MCF 10A (cell line): ENCODE results near the gene MMP3. TPM values are rescaled to one million over a fixed set of nuclear protein-coding genes. Genes with fewer than 3 reads are reported as not detected.

ENCODE experiments used
- BruUV-seq: library from RNA; stranded (reverse); fragments of 400-500 nt; replicated peaks from 2 replicates; lab custom pipeline; 2021; lab: Mats Ljungman, UMichigan
- CTCF ChIA-PET: fragments of 300-600 bp; sonication (Branson Sonifier 250); formaldehyde crosslinking; extraction: SDS; loops from one replicate; lab custom pipeline; 2021; ENCODE audit warnings: antibody characterized with exemption, inconsistent platforms; lab: Yijun Ruan, JAX
- POLR2A ChIA-PET: fragments of 300-600, 350-650 bp; sonication (Branson Sonifier 250); formaldehyde crosslinking; extraction: SDS; loops from one replicate; lab custom pipeline; 2020; ENCODE audit warnings: antibody characterized with exemption, inconsistent platforms; lab: Yijun Ruan, JAX
- DNase-seq: peaks from one replicate; pipeline ENCODE4 v3.0.0-alpha.2; 2018; ENCODE audit not compliant: unreplicated experiment
- H3K27ac Mint-ChIP-seq: one replicate; pipeline ENCODE4 v1.8.0; 2022; ENCODE audit warnings: mild to moderate bottlenecking, low read depth, mixed read lengths; ENCODE audit not compliant: unreplicated experiment
- H3K27me3 Mint-ChIP-seq: one replicate; pipeline ENCODE4 v1.8.0; 2022; ENCODE audit warnings: mixed read lengths; ENCODE audit not compliant: insufficient read depth, unreplicated experiment
- H3K36me3 Mint-ChIP-seq: one replicate; pipeline ENCODE4 v1.8.0; 2022; ENCODE audit warnings: mild to moderate bottlenecking, moderate library complexity, mixed read lengths; ENCODE audit not compliant: insufficient read depth, unreplicated experiment
- H3K4me1 Mint-ChIP-seq: one replicate; pipeline ENCODE4 v1.8.0; 2022; ENCODE audit warnings: mixed read lengths; ENCODE audit not compliant: insufficient read depth, unreplicated experiment
- H3K4me3 Mint-ChIP-seq: one replicate; pipeline ENCODE4 v1.8.0; 2022; ENCODE audit warnings: mild to moderate bottlenecking, moderate library complexity, mixed read lengths; ENCODE audit not compliant: unreplicated experiment
- H3K9me3 Mint-ChIP-seq: one replicate; pipeline ENCODE4 v1.8.0; 2022; ENCODE audit warnings: mixed read lengths; ENCODE audit not compliant: unreplicated experiment
- intact Hi-C: fragments of 100-400 bp; cut with micrococcal nuclease; formaldehyde crosslinking; loops from 2 replicates; pipeline ENCODE4 v1.14.1; 2022
- total RNA-seq: library from RNA; stranded (reverse); gene quantifications from 2 replicates; pipeline ENCODE4 v1.2.3, GENCODE V29; 2022
- TF ChIP-seq, protein P1 (sequence below): fragments of 200-600 bp; IDR thresholded peaks from one replicate; pipeline ENCODE4 v1.8.0; 2022; ENCODE audit warnings: antibody characterized with exemption, mild to moderate bottlenecking; ENCODE audit not compliant: unreplicated experiment

The MMP3 gene
- total RNA-seq, 1 experiment from 2014 or later: 0.19 TPM

GRCh38 chr11:102833731-102834130 is 9.7 kb downstream of the MMP3 start:
- no TSS peak for BruUV-seq

GRCh38 chr11:102832612-102833011 is 10.8 kb downstream of the MMP3 start:
- BruUV-seq: no TSS peak
- POLR2A ChIA-PET: no interaction called here
- TF ChIP-seq, protein P1, sequence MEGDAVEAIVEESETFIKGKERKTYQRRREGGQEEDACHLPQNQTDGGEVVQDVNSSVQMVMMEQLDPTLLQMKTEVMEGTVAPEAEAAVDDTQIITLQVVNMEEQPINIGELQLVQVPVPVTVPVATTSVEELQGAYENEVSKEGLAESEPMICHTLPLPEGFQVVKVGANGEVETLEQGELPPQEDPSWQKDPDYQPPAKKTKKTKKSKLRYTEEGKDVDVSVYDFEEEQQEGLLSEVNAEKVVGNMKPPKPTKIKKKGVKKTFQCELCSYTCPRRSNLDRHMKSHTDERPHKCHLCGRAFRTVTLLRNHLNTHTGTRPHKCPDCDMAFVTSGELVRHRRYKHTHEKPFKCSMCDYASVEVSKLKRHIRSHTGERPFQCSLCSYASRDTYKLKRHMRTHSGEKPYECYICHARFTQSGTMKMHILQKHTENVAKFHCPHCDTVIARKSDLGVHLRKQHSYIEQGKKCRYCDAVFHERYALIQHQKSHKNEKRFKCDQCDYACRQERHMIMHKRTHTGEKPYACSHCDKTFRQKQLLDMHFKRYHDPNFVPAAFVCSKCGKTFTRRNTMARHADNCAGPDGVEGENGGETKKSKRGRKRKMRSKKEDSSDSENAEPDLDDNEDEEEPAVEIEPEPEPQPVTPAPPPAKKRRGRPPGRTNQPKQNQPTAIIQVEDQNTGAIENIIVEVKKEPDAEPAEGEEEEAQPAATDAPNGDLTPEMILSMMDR: no peak
- no peak for DNase-seq
- no peak overlapping the region for H3K4me3 Mint-ChIP-seq
- no peak overlapping the region for H3K27ac Mint-ChIP-seq
- H3K4me1 Mint-ChIP-seq: peaks cover 19% of the 10 kb centered on the region
- peaks cover 6% of the 10 kb centered on the region for H3K36me3 Mint-ChIP-seq
- intact Hi-C loops: no loop called here
- H3K9me3 Mint-ChIP-seq: no peaks in the 10 kb centered on the region
- no peaks in the 10 kb centered on the region for H3K27me3 Mint-ChIP-seq
- CTCF ChIA-PET: interaction anchor here (1.4 kb wide), 1 partner anchor 109 kb away, joined by 4 read pairs; no protein-coding TSS in a partner anchor

More at GRCh38 chr11:102833731-102834130, 9.7 kb downstream of the MMP3 start:
- no peak overlapping the region for H3K4me3 Mint-ChIP-seq
- no peaks in the 10 kb centered on the region for H3K9me3 Mint-ChIP-seq
- H3K36me3 Mint-ChIP-seq: peaks cover 6% of the 10 kb centered on the region
- no peak overlapping the region for H3K27ac Mint-ChIP-seq
- TF ChIP-seq, protein P1: no peak
- POLR2A ChIA-PET: interaction anchor here (0.6 to 1.2 kb wide), 3 partner anchors 10 to 73 kb away, joined by 3 to 9 read pairs (median 5); partner anchors contain the start of gene MMP3
- H3K4me1 Mint-ChIP-seq: peaks cover 19% of the 10 kb centered on the region
- no peak for DNase-seq
- CTCF ChIA-PET: interaction anchor here (0.6 to 1.4 kb wide), 3 partner anchors 15 to 108 kb away, joined by 3 to 4 read pairs (median 4); no protein-coding TSS in a partner anchor
- intact Hi-C loops: no loop called here
- H3K27me3 Mint-ChIP-seq: no peaks in the 10 kb centered on the region

DNA sequence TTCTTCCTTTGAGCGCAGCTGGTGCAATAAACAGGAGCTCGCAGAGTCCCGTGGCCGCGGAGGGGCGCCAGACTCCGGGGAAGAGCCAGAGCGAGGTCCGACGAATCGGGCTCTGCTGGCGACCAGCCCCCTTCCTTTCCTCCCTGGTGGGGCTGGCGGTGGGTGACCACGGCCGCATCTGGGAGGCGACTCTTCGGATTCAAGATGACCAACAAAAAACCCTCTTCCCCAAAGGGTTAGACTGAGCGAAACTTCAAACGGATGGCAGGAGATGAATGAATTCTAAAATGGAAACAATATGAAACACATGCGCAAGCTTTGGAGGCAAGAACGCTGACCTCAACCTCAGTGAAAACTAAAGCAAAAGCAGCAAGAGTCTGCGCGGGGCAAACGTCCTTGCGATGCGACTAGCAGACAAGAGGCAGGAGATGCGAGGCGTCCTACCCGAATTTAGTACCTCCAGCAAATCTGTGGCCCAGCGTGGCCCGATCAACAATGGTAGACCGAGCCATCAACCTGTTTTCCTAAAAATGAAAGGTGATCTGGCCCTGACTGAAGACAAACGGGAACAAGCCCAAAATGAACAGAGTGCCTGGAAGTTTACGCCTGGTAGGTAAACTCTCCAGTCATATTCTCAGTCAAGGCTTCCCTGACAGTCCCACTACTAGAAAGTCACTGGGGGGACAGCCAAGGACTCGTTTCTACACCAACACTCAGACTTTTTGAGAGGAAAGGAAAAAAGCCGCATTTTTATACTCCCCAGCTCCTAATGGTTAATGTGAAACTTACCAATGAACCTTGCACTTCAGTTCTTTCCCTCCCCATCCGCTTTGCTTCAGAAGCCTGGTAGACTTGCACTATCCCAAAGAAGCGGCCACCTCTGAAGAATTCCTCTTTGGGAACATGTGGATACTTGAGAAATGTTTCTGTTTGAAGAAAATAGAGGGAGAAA is 11.6 kb downstream of the MMP3 start:
- no TSS peak for BruUV-seq
- H3K4me3 Mint-ChIP-seq: no peak overlapping the region
- no peaks in the 10 kb centered on the region for H3K27me3 Mint-ChIP-seq
- TF ChIP-seq, protein P1: no peak
- peaks cover 19% of the 10 kb centered on the region for H3K4me1 Mint-ChIP-seq
- no peak for DNase-seq
- no peak overlapping the region for H3K27ac Mint-ChIP-seq
- ChIA-PET CTCF (interaction anchor here (0.6 kb wide), 2 partner anchors 13 to 21 kb away, joined by 3 read pairs; no protein-coding TSS in a partner anchor), POLR2A (interaction anchor here (0.8 kb wide), 1 partner anchor 72 kb away, joined by 3 read pairs; no protein-coding TSS in a partner anchor)
- peaks cover 6% of the 10 kb centered on the region for H3K36me3 Mint-ChIP-seq
- no peaks in the 10 kb centered on the region for H3K9me3 Mint-ChIP-seq
- intact Hi-C loops: no loop called here

GRCh38 chr11:102831128-102831488 is 12.3 kb downstream of the MMP3 start:
- CTCF ChIA-PET: interaction anchor here (0.6 kb wide), 2 partner anchors 12 to 21 kb away, joined by 3 read pairs; no protein-coding TSS in a partner anchor
- Mint-ChIP-seq H3K27me3 (no peaks in the 10 kb centered on the region), H3K4me1 (peaks cover 13% of the 10 kb centered on the region), H3K4me3 (no peak overlapping the region), H3K27ac (no peak overlapping the region), H3K36me3 (peaks cover 6% of the 10 kb centered on the region), H3K9me3 (no peaks in the 10 kb centered on the region)
- TF ChIP-seq, protein P1: no peak
- BruUV-seq: no TSS peak
- POLR2A ChIA-PET: interaction anchor here (0.8 kb wide), 1 partner anchor 71 kb away, joined by 3 read pairs; no protein-coding TSS in a partner anchor
- intact Hi-C loops: no loop called here
- DNase-seq: no peak
